GM18502 (cell line): ENCODE measurements around the gene JAML.
"Not testable (repeated sequence)": the region's sequence is repeated elsewhere in the genome, so short reads cannot be mapped to it uniquely, and the experiment has no call there.

Experiments used
- ATAC-seq: cut with Tn5 transposase; IDR thresholded peaks from one replicate; pipeline ENCODE4 v1.9.1; 2021; ENCODE audit warnings: mild to moderate bottlenecking; ENCODE audit not compliant: unreplicated experiment, poor library complexity

JAML gene

GRCh38 chr11:118199135-118199534 is 25.7 kb downstream of the JAML start:
- no peak for ATAC-seq

GRCh38 chr11:118198370-118198769 is 26.4 kb downstream of the JAML start:
- ATAC-seq: no peak

- ATAC-seq: no peak
These were observed 29.8 kb downstream of the JAML start for GRCh38 chr11:118194835-118195627.

GRCh38 chr11:118193910-118194566 is 30.8 kb downstream of the JAML start:
- ATAC-seq: no peak

- not testable (repeated sequence) for ATAC-seq
These were observed 32.0 kb downstream of the JAML start for GRCh38 chr11:118192817-118193216.

DNA sequence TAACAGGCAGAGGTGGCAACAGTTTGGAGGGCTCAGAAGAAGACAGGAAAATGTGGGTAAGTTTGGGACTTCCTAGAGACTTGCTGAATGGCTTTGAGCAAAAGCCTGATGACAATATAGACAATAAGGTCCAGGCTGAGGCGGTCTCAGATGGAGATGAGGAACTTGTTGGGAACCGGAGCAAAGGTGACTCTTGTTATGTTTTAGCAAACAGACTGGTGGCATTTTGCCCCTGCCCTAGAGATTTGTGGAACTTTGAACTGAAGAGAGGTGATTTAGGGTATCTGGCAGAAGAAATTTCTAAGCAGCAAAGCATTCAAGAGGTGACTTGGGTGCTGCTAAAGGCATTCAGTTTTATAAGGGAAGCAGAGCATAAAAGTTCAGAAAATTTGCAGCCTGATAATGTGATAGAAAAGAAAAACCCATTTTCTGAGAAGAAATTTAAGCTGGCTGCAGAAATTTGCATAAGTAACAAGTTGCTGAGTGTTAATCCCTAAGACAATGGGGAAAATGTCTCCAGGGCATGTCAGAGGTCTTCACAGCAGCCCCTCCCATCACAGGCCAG is 33.8 kb downstream of the JAML start:
- ATAC-seq: not testable (repeated sequence)

DNA sequence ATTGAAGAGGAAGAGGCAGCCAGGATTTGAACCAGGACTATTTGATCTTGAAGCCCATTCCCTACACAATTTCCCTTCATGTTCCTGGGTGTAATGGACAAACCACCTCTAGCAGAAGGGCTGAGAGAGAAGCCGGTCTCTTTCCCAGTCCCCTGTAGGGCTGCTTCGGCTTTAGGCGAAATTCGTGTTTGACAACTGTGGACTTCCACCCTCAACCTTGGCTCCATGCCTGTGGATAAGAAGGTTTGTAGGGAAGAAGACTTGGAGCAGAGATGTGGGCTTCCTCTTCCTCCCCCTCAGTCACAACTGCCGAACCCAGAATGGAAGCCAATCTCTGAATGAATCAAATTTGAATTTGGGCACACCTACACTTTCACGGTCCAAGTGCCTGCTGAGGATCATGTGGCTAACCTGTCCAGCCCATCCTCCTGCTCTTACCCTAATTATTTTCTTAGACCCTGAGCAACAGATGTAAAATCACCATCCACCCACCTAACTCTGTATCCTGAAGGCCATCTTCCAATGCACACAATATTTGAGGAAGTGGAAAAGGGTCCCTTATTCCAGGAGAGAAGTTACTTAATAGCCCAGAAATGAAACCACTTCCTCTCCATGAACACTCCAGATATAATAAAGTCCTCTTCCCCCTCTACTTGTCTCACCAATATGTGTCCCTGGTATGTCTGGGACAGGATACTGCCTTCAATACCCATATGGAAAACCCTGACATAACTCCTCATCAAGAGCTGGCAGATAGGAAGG is 38.3 kb downstream of the JAML start:
- ATAC-seq: no peak

DNA sequence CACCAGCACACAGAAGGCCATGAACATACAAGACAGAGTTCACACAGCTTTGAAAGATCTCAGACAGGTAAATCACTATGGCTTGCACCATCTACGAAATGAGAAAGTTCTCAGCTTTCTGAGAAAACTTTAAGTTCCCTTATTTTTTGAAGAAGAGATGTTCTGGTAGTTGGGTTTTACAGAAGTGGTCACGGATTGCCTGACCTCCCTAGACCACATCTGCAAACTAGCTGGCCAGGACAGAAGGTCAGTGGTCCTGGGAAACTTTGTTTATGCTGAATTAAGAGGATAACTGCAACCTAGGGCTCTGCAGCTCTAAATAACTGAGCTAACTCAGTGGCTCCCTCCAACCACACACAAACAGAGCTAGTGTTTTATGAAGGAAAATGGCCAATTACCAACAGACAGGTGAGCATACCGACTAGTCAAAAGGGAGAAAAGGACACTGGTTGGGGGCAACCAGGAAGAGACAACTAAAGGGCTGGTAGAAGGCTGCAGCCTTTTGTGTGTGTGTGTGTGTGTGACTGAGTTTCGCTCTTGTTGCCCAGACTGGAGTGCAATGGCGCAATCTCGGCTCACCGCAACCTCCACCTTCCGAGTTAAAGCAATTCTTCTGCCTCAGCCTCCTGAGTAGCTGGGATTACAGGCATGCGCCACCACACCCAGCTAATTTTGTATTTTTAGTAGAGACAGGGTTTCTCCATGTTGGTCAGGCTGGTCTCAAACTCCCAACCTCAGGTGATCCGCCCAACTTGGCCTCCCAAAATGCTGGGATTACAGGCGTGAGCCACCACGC is 39.8 kb downstream of the JAML start:
- no peak for ATAC-seq

- ATAC-seq: not testable (repeated sequence)
These were observed 41.1 kb downstream of the JAML start for GRCh38 chr11:118183691-118184090.

DNA sequence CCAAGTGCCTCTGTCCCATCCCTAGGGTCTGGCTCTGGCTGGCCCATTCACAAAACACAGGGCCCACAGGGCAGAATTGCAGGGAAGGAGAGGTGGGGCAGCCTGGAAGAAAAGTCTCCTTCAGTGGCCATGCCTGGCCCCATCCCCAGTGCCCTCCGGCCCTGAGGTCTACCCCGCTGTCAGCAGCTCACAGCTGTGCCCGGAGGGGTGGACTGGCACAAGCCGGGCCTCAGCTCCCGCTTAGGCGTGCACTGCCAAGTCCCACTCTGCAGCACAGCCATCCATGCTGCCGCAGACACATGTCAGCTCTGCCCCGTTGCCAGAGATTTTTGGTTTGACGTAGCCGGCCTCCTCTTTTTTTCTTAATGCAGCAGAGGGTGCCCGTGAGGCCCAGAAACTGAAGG is 44.5 kb downstream of the JAML start:
- no peak for ATAC-seq

DNA sequence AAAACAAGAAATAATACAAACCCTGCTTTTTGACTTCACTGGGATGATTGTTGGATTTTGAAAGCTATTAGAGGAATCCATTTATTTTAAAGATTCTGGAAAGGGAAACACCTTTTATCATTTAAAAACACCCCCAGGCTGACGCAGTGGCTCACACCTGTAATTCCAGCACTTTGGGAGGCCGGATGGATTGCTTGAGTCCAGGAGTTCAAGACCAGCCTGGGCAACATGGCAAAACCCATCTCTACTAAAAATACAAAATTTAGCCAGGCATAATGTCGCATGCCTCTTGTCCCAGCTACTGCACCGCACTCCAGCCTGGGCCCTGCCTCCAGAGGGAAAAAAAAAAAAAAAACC is 48.1 kb downstream of the JAML start:
- no peak for ATAC-seq

DNA sequence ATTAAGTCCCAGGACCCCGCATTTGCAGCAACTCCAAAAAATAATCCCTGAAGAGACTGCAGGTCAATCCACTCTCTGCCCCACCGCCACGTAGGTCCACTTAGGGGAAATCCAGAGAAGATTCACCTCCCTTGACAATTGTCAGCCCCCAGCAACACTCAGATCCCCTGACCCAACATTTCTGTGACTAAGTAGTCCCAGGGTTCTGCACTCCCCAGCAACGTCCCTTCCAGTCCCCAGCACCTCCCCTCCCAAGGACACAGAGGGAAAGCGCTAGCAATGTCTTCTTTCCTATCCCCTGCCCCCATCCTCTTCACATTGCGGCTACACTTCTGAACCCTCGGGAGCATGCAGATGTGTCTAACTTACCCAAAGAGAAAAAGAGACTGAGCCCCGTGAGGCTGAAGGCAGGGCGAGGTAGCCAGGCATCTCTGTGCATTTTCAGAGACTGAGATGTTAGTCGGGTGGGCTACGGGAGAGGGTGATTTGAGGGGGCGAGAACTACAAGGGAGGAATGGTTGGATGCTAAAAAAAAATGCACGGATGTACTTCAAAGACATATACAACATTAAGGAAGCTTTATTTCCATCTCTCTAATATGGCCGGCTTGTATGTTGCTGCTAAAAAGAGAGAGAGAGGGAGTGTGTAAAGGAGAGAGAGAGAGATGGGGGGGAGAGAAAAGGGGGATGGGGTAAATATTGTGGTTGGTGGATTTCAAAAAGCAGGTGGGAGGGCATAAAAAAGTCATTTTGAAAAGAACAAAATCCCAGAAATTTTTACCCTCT is 48.6 kb downstream of the JAML start, which contains the start of gene SCN2B:
Gene SCN2B, minus strand, starts transcription at position 647 of the 785 bp plus-strand sequence. Its CDS starts 208 bp downstream, at position 439.
- no peak for ATAC-seq

DNA sequence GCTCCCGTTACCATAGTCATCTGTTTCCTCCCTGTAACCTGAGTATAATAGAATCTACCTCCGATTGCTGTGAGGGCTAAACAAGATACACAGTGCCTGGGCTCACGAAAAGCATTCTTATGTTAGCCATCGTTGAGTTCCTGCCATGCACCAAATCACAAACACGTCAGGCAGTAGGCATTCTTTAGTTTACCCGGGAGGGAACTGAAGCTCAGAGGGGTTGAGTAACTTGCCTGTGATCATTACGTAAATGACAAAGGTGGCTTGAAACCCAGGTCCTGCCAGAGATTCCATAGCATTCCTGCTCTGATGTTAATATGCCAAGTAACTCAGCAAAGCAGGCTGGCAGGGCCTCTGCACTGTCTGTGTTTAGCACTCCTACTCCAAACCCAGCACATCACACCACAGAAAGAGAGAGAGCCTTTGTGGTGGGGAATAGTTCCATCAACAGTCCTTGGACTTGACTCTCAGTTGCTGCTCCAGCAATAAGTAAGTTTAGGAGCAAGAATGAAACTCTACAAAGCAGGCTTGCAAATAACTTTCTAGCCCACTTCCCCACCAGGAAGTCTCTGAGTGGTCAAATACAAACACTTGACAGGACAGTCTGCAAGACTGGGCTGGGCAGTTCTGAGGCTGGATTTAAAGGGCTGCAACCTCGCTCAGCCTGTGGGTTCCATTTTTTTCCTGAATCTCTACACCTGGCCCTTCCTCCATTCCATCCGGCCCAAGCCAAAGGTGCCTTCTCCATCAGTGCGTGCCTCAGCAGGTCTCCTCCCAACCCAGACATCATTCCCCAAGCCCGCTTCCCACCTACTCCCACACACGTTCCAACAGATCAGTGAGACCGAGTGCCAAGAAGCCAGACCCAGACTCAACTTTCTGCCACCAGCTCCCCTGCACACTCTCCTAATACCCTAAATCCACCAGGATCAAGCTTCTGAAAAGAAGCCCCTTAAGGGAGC is 49.5 kb downstream of the JAML start:
- ATAC-seq: no peak

- no peak for ATAC-seq
These were observed 50.7 kb downstream of the JAML start for GRCh38 chr11:118174006-118174567.

GRCh38 chr11:118172356-118172755 is 52.5 kb downstream of the JAML start:
- no peak for ATAC-seq

DNA sequence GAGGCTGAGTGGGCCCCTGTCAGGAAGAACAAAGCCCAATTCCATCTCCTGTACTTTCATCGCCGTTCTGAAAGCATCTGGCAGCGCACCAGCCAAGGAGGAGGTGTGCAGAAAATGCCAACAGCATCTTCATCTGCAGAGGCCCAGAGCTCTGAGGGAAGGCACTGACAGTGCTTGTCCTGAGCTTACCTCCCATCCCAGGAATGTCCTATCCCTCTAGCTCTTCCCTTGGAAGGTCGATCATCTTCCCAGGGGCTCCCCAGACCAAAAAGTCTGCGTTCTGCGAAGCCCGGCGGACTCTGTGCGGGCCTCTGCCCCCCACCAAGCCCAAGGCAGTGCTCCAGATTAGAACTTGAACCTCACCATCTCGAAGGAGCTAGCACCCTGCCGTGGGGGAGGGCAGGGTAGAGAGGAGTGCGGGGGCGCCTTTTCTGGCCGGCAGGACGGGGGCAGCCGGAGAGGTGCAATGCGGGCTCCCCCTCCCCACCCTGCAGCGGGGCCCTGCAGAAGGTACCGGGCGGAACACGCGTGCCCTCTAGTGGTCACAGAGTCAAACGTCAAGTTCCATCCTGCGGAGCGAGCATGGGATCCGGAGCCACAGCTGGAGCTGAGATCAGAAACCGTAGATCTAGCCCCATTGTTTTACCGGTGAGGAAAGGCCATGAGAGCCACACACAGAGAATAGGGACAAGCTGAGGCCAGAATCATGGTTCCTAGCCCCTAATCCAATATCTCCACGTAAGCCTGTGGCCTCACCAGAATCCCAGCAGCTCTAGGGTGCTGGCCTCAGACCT is 53.3 kb downstream of the JAML start:
- ATAC-seq: no peak

- ATAC-seq: no peak
These were observed 53.9 kb downstream of the JAML start for GRCh38 chr11:118170882-118171268.
